ENCODE results near the gene C2CD3.
"Not testable (repeated sequence)": the region's sequence is repeated elsewhere in the genome, so short reads cannot be mapped to it uniquely, and the experiment has no call there.

The C2CD3 gene

GRCh38 chr11:74154620-74155281 is 16.1 kb downstream of the C2CD3 start:
- no peak for DNase-seq

- DNase-seq: no peak
Measured at GRCh38 chr11:74153224-74153623, 17.6 kb downstream of the C2CD3 start.

- DNase-seq: no peak
Measured at GRCh38 chr11:74147199-74147929, 23.4 kb downstream of the C2CD3 start.

GRCh38 chr11:74144592-74144991 is 26.2 kb downstream of the C2CD3 start:
- DNase-seq: no peak

- DNase-seq: no peak
Measured at GRCh38 chr11:74142624-74143023, 28.2 kb downstream of the C2CD3 start.

- DNase-seq: no peak
Measured at GRCh38 chr11:74141908-74142307, 28.9 kb downstream of the C2CD3 start.

- no peak for DNase-seq
Measured at GRCh38 chr11:74141241-74141695, 29.5 kb downstream of the C2CD3 start.

GRCh38 chr11:74139919-74140431 is 30.8 kb downstream of the C2CD3 start:
- not testable (repeated sequence) for DNase-seq

GRCh38 chr11:74139151-74139918 is 31.5 kb downstream of the C2CD3 start:
- no peak for DNase-seq

GRCh38 chr11:74138572-74138971 is 32.2 kb downstream of the C2CD3 start:
- no peak for DNase-seq

- no peak for DNase-seq
Measured at GRCh38 chr11:74138021-74138420, 32.8 kb downstream of the C2CD3 start.

GRCh38 chr11:74135127-74135840 is 35.5 kb downstream of the C2CD3 start:
- DNase-seq: no peak

GRCh38 chr11:74134661-74135060 is 36.1 kb downstream of the C2CD3 start:
- no peak for DNase-seq

- DNase-seq: no peak
Measured at GRCh38 chr11:74133436-74133835, 37.4 kb downstream of the C2CD3 start.

GRCh38 chr11:74132833-74133232 is 38.0 kb downstream of the C2CD3 start:
- DNase-seq: no peak

- DNase-seq: not testable (repeated sequence)
Measured at GRCh38 chr11:74129121-74129520, 41.7 kb downstream of the C2CD3 start.

GRCh38 chr11:74123008-74123448 is 47.8 kb downstream of the C2CD3 start:
- no peak for DNase-seq

GRCh38 chr11:74121804-74122203 is 49.0 kb downstream of the C2CD3 start:
- no peak for DNase-seq

GRCh38 chr11:74120260-74121035 is 50.4 kb downstream of the C2CD3 start:
- not testable (repeated sequence) for DNase-seq

GRCh38 chr11:74116719-74117118 is 54.1 kb downstream of the C2CD3 start:
- no peak for DNase-seq

- DNase-seq: no peak
Measured at GRCh38 chr11:74112877-74113276, 57.9 kb downstream of the C2CD3 start.

- DNase-seq: no peak
Measured at GRCh38 chr11:74106124-74106523, 64.7 kb downstream of the C2CD3 start.
